GM19468 (cell line): ENCODE results near the gene BMAL1.

ENCODE experiments used
- ATAC-seq: cut with Tn5 transposase; IDR thresholded peaks from one replicate; pipeline ENCODE4 v1.9.1; 2021; ENCODE audit warnings: mild to moderate bottlenecking, moderate library complexity, moderate number of reproducible peaks; ENCODE audit not compliant: unreplicated experiment; ENCODE audit errors: extremely low read depth

Gene BMAL1

DNA sequence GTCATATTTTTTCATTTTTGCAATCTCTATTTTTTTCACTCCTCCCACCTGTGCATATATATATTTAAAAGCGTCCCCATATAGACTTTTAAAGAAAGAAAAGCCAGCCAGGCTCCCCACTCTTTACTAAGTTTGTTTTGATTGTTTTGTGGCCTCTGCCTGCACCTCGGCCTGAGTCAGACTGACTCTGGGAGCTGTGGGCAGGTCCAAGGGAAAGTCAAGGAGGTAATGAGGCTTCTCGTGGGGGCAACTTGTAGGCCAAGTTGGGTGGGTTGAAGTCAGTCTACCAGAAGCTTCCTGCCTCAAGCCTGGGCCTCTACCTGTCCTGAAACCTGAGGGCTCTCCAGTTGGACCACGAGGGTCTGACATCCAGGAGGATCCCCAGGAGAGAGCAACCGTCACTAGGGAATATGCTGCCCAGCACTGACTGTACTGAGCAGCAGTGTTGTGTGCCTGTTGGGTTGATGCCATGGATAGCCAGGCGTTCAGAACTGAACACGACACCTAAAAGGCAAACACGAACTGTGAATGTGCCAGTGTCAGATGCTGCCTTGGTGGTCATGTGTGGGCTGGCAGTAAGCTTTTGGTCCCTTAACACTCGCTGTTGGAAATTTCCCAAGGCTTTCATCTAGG, 58.8 kb downstream of the BMAL1 start:
- no peak for ATAC-seq

DNA sequence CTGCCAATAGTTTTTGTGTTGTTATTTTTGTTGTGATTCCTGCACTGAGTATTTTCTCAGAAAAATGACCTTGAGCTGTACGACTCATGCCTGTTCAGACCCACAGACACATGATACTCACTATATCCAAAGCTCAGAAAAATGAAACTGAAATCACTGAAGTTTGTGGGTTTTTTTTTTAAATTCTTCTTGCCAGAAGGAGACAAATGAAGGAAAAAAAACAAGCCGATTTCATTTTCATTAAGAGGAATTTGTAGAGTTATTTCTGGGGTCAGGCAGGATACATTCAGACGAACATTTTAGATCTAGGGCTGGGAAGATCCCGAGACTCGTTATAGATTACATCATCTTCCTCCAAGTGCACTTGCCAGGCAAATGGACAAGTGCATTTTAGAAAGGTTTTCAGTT, 60.4 kb downstream of the BMAL1 start:
- no peak for ATAC-seq

DNA sequence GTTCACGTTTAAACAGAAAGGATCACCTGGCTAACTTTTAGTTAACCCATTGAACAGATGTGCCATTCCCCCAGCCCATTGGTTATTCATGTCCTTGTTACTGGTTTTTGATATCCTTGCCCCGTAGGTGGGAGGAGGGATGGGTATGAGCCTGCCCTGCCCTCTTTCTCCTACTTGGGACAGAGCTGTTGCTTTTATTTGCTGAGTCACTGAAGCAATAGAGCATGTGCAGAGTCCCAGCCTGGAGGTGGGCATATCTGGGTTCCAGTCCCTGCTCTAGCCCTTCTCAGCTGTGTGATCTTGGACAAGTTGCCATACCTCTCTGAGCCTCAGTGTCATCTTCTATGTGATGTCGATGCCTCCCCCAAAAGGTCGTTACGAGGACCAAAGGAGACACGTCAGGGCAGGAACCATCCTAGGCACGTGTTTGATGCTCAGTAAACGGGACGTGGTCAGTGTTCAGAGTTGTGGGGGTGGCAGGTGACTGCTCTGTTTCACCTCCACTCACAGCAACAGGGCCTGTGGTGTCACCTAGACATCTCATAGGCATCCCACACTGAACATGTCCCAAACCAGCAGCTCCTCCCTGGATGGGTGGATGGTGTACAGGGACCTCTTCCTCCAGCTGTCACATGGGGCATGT, 61.0 kb downstream of the BMAL1 start:
- no peak for ATAC-seq

DNA sequence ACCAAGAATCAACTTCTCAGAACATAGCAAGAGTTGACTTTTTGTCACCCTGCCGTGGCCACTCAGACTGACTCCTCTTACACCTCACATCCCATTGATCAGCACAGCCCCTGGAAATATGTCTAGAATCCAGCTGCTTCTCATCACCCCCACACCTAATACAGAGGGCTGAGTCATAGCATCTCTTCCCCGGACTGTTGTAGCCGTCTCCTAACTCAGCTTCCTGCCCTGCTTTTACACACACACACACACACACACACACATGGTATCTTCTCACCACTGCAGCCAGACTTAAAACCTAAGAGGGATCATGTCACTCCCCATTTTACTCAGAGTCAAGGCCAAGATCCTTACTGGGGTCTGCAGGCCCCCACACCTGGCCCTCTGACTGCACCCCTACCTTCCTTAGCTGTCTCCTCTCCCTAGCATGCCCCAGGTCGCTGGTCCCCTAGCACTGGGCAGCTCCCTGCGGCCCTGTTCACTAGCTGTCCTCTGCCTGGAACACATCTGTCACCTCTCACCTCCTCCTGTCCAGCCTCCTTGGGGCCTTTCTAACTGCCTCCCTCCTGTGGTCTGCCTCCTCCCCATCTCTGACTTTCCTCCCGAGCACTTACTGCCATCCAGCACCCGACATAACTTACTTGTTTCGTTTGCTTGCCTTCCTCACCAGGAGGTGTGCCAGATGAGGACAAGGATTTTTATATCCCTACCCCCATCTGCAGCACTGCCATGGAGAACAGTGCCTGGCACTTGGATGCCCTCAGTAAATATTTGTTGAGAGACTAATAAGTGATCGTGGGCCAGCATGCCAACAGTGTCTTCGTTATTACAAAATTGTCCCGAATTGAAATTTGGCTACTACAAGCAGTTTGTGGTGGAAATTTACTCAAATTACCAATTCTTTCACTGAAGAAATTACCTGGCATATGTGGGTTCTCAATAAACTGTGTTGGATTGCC, 61.9 kb downstream of the BMAL1 start:
- ATAC-seq: no peak

DNA sequence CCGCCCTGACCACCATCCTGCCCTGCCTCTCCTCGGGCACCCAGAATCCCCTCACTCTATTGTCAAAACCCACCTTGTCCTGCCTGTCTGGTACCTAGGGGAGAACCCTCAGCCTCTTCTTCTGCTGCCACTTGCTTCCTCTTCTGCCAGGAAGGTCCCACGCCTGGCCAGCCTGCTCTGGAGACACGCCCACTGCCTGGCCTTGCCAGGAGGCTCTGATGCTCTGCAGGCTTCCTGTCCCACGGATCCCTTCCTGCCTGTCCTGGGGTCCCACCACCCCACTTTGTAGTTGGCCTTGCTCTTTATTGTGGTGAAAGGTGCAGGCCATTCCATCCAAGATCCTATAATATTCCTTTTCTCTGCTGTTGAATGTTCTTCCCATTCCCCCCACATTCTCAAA, 63.4 kb downstream of the BMAL1 start:
- no peak for ATAC-seq

DNA sequence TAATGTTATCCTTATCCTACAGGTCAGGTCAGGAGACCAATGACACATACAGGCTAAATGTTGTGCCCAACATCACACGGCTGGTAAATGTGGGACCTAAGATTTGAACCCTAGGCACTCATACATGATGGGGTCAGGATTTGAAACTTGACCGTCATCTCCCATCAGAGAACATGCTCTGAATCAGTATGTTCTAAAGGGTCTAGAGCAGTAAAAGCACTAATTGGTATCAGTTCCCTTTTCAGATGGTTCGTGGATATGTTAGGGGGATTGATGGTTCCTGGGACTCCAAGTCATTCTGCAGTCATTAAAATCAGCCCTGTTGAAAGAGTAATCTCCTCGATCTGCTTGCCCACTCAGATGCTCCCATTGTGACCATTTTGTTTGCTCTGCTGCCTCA, 65.5 kb downstream of the BMAL1 start:
- peak; percentile 18 for ATAC-seq

DNA sequence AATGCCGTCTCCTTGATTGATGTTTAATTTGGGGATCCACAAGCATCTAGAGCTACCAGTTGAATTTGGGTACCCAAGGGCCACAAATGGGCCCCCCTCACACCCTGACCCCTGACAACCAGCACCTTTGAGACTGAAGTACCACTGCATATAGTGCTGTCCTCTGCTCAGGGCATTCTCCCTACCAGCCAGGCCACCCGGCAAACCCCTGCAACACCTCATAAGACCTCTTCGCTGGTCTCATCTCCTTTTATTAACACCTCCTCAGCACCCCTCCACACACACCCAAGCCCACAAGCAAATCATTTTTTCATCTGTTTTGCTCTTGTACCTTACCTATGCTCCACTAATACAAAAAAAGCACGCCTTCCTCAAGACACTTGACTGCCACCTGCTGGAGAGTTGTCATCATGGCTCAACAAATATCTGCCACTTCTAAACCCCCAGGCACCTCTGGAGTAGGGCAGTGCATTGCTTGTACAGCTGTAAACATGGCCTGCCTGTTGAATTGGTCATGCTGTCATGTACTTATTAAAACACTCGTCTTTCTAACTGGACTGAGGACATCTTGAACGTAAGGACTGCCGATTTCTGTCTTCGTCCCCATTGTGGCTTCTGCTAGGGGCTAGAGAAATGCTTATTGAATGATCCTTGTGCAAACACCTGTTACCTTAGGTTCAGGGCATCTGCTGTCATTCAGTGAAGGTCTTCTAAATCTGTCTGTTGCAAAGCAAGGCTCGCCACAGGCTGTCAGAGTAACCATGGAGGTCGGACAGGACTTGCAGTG, 66.5 kb downstream of the BMAL1 start:
- ATAC-seq: no peak

DNA sequence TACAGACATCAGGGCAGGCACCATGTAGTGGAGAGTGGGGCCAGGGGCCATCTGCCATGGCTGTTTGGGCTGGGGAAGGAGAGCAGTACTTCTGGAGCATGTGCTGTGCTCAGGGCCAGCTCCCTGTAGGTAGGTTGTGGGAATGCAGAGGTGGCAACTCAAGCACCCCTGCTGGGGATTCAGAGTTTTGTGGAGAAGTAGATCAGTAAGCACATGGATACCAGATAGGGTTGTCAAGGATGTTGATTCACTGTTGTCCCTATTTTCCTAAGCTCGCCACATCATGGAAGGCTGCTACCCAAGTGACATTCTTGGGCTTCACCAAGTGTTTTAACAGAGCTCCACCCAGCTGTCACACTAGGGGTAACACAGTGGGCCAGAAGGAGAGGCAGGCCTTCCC, 67.2 kb downstream of the BMAL1 start:
- no peak for ATAC-seq

DNA sequence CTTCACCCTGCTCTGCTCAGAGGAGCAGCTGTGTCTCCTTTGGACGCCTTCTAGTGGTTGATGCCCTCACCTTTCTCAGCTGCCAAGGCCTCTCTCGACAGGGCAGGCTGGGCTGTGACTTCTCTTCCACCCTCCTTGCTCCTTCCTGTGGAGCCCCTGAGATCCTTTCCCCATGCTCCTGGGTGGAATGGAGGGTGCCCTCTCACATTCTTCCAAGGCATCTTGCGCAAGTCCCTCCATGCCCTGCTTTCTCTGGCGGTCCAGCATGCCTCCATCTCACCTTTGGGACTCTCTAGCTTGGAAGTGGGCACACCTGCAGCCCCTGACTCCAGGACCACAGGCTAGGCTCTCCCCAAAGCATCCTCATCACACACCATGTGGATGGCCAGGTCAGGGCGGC, 68.9 kb downstream of the BMAL1 start:
- ATAC-seq: no peak

DNA sequence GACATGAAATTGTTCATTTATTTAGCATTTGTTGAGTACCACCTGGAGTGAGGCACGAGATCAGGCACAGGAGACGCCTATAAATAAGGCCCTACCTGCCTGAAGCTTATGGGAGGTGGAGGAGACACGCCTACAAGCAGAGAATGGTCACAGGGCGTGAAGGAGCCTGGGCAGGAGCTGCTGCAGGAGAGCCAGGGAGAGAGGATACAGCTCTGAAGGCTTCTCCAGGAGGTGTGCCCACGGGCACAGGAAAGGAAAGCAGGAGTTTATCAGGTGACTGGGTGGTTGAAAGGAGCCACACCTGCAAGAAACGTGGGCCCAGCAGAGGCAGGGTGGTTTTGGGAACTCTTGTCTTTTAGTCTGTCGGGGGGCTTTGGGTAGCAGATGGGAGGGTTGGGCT, 70.3 kb downstream of the BMAL1 start:
- no peak for ATAC-seq

DNA sequence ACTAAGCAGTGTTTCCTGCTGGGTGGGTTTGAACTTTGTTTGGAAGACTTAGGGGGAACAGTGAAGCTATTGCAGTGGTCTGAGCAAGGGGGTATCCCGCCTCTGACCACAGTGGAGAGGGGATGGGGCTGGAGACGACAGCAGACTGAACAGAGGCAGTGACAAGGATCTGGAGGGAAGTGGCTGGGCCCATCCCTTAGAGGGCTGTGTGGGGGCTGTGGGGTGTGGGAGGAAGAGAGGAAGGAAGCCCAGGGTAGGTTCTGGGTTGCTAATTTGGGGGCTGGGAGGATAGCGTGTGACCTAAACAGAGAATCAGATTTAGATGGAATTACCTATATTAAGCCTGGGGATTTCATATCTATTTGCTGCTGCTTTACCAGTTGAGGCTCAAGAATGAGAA, 70.7 kb downstream of the BMAL1 start:
- ATAC-seq: no peak

DNA sequence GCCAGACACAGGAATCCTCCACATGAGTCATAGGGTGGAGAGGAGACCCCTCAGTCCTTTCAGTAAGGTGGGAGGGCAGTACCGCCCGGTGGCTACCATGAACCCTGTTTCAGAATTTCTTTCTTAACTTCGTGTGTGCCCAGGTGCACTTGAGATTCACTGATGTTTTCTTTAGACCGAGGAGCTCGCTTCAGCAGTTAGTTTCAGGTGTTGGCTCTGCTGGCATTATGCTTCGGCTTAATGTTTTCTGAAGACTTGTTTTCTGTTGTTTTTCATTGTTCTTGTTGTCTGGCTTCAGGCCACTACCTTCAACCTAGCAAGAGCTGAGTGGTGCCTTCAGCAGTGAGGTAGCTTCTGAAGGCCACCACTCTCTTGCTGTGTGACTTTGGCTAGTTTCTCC, 71.5 kb downstream of the BMAL1 start:
- no peak for ATAC-seq

DNA sequence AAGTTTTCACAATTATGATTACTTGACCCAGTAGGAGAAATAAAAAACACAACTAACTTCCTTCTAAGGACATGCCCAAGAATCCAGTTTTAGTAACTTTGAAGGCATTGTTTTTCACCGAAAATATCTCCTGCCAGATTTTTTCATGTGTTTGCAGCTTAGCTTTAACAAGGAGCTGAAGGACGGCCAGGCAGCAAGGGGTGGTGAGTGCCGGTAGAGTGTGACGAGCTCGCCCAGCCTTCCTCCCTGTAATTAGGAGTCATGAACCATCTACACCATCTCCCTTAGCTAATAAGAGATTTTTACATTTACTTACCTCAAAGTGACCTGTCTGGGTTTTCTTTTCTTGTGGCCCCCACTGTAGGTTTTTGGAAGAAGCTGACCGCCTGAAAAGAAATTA, 72.0 kb downstream of the BMAL1 start:
- no peak for ATAC-seq

DNA sequence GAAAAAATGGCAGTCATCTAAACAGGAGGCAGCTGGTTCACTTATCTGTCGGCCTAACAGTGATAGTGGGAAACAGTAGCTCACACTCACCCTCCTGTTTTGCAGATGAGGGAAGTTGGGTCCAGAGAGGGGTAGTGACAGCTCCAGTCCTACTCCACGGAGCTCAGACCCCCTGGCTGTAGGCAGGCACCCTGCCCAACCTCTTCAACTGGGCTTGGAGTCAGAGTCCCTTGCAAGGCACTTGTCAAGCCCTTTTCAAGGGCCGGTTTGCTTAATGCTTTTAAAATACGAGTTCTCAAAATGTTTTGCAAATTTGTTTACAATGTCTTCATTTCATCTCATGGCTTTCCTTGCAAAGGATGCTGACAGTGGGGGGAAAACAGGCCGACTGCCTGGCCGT, 75.1 kb downstream of the BMAL1 start:
- ATAC-seq: no peak

DNA sequence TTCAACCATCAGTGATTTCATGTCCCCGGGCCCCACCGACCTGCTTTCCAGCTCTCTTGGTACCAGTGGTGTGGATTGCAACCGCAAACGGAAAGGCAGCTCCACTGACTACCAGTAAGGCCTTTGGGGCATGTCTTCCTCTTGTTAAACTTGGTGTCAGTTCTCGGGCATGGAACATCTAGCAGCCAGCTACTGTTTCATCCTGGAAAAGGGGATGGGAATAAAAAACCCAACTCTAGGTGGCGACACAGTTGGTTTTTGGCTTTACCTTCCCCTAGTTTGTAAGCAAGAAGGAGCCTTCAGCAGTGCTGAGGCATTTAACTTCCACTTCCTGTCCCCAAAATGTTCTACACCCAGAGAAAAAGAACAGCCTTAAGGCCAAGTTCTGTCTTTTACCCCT, 76.7 kb downstream of the BMAL1 start:
- ATAC-seq: no peak

DNA sequence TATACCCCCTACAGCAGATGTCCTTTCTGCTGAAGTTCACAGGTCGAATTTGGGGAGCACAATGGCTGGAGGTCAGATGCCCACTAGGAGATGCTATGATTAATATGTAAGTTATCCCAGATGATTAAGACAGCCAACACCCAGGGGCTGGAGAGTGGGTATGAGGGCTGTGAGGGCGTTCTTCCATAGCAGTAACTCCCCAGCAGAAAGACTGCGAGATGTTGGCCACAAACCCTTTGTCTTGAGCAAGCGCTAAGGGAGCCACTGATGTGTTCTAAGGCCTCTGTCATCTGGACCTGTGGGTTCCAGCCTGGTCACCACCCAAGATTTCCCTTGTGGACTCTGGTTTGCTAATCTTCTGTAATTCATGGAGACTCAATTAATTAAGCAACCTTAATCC, 77.6 kb downstream of the BMAL1 start:
- ATAC-seq: no peak

DNA sequence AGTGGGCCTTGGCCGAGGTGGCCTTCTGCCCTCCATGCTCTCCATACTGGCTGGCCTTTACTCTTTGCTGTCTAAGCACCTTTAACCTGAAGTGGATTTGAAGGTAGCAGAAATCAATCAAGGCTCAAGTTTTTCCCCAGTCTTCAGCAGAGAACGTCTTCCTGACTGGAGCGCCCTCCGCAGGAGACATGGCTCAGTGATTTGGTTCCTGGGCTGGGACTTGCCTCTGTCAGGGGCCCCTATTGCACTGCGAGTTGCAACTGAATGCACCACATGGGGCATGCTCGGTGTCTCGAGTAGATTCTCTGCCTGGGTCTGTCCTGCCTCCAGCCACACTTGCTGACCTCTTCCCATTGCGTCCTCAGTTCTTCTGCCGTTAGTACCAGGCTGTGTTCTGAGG, 79.6 kb downstream of the BMAL1 start:
- no peak for ATAC-seq

DNA sequence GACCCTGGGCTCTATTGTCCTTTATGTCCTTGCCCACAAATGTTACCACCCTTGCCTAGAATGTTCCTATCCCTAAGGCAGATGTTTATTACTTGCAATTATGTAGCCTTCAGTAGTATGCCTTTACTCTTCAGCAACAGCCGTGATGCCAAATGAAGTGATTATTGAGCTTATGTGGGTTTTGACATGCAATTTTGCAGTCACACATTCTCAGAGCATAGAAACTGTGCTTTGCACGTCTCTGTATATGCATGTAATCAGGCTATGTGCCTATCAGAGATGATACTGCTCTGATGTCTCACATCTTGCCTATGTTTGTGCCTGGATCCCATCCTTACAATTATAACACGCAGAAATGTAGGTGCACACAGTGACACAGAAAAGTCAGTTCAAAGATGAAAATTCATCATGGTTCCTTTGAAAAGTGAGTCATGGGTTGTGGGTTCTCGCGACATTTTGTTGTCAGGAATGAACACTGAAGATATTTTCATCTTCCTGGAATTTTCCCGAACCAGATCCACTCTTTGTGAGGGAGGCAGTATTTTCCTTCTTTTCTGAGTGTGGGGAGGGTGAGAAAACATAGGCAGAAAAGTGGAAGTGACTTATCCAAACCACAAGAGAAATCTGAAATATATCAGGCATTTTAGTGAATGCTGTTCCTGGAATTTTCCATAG, 81.1 kb downstream of the BMAL1 start:
- ATAC-seq: no peak

DNA sequence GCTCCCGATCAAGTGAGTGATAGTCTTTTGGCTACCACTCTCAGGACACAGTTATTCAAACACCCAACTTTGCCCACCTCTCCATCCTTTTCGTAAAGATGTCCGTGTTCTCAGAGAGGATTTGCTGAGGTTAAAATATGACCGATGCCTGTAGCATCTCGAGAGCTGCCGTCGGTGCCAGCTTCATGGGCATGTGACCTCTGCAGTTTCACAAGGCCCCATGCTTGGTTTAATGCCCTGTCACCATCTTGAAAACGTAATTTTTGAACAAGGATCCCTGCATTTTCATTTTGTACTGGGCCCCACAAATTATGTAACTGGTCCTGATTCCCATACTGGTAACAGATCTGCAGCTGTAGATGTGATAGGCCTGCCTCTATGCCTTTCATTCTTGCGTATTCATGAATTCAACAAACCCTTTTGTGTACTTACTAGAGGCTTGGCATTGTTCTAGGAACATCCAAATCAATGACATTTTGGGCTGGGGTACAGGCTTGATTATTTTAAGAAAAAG, 85.1 kb downstream of the BMAL1 start:
- ATAC-seq: no peak

DNA sequence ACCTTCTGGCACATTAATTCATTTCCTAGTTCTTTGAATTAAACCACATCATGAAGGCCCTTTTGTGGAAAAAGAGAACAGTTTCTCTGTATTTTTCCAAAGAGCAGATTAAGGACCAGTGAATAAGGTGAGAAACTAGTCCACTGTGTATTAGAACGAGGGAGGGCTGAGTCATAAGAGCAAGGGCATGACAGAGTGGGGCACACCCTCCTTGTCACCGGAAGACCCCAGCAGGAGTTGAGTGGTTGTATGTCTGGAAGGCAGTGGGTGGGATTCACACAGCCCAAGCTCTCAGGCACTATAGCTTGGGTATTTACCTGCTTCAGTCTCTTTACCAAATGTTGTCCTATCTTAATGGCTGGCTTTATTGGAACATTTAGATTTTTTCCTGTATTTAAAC, 86.8 kb downstream of the BMAL1 start:
- no peak for ATAC-seq
